Measurements from ENCODE around the gene ACSF2. TPM values are rescaled to one million over a fixed set of nuclear protein-coding genes. Genes with fewer than 3 reads are reported as not detected.

Gene ACSF2
- total and polyA plus RNA-seq, 2 of the 13 experiments (the other 11 are each of a cell fraction or from before 2014, with no cell fraction given) = 87.3 to 109 TPM

- peak overlapping the region; percentile 94; the same call in 1 of the 2 replicates for H3K4me2 ChIP-seq (ENCODE audit: low read depth, low read length)
- 0 out of 3 replicates have a peak, but pooled peaks have one; percentile 2 for ATAC-seq
- H2AFZ ChIP-seq (ENCODE audit: low read length) = no peak overlapping the region
- no TSS peak for BruUV-seq (replicated peaks)
- FAIRE-seq = peak; percentile 4
- peaks cover 55% of the 10 kb centered on the region for H3K4me1 ChIP-seq (ENCODE audit: insufficient read depth, low read length)
- DNase-seq (ENCODE audit: low spot score) = no peak
- ChIA-PET CTCF (ENCODE audit: low intra/inter-chr PET ratio, low total read pairs) (no interaction called here), POLR2A (interaction anchor here (0.8 to 3.2 kb wide), 11 partner anchors 8 to 174 kb away, joined by 3 to 37 read pairs (median 4); partner anchors contain the start of genes EPN3, SPATA20 and XYLT2)
- no peaks in the 10 kb centered on the region for H3K27me3 ChIP-seq (ENCODE audit: control insufficient read depth in 1 of 2, insufficient read depth in 2 of 2, low read length in 2 of 2)
- H3K4me3 ChIP-seq (replicated peaks in 1 of 3; ENCODE audit: insufficient read depth in 1 of 3, low read depth in 2 of 3, low read length in 3 of 3) = peak overlapping the region in 1 of 3 experiments; percentile 40; a peak in 1 of 6 replicates
- H3K9me3 ChIP-seq (ENCODE audit: low read length) = no peaks in the 10 kb centered on the region
- H3K27ac ChIP-seq (ENCODE audit: extremely low read length, insufficient read depth, low read length) = no peak overlapping the region
- H4K20me1 ChIP-seq (ENCODE audit: insufficient read depth, low read length) = no peaks in the 10 kb centered on the region
- no peaks in the 10 kb centered on the region for H3K79me2 ChIP-seq (ENCODE audit: insufficient read depth, low read length)
- intact Hi-C loops (cut with micrococcal nuclease; ENCODE audit: unreplicated experiment) (no loop called here), in situ Hi-C loops (cut with HindIII; ENCODE audit: extremely low pct_ligation_motif_present, low pct_unique_long_range_greater_than_20kb) (no loop called here)
- 66% methylated on average over 7 of the region's 8 CpGs for WGBS (ENCODE audit: low lambda C conversion rate)
- no peaks in the 10 kb centered on the region for H3K36me3 ChIP-seq (replicated peaks in 1 of 2; ENCODE audit: control insufficient read depth in 1 of 2, insufficient read depth in 2 of 2, low read length in 2 of 2)
- H3K9ac ChIP-seq (ENCODE audit: insufficient read depth, low read depth, low read length) = no peak overlapping the region
- TF ChIP-seq NFIC (IDR thresholded peaks at IDR 0.05; ENCODE audit: low read length) = no peak
- no peak for TF ChIP-seq BCL3 (CRISPR knock-in tag; IDR thresholded peaks at IDR 0.05)
- TF ChIP-seq ATM (IDR thresholded peaks at IDR 0.05; ENCODE audit: borderline replicate concordance) = no peak
- no peak for TF ChIP-seq RARG (CRISPR knock-in tag; IDR thresholded peaks at IDR 0.05; ENCODE audit: low read depth)
- no peak for TF ChIP-seq PRDM10 (CRISPR knock-in tag; IDR thresholded peaks at IDR 0.05; ENCODE audit: low read depth)
- TF ChIP-seq ZNF777 (CRISPR knock-in tag; IDR thresholded peaks at IDR 0.05) = 0 out of 2 replicates have a peak, but pooled peaks have one; percentile 18
- TF ChIP-seq SIN3B (IDR thresholded peaks at IDR 0.05; ENCODE audit: low read length) = no peak
- no peak for TF ChIP-seq PHF21A (CRISPR knock-in tag; IDR thresholded peaks at IDR 0.05)
- no peak for TF ChIP-seq IRF2 (CRISPR knock-in tag; IDR thresholded peaks at IDR 0.05)
- TF ChIP-seq ZNF232 (CRISPR knock-in tag; IDR thresholded peaks at IDR 0.05; ENCODE audit: borderline replicate concordance) = no peak
- 0 out of 2 replicates have a peak, but pooled peaks have one; percentile 9 for TF ChIP-seq SALL2 (CRISPR knock-in tag; IDR thresholded peaks at IDR 0.05)
- peak; percentile 74 for TF ChIP-seq PRDM15 (CRISPR knock-in tag; IDR thresholded peaks at IDR 0.05)
- TF ChIP-seq SOX13 (IDR thresholded peaks at IDR 0.05) = no peak
- TF ChIP-seq SOX13 (CRISPR knock-in tag; conservative IDR thresholded peaks at IDR 0.05 in 1 of 2, IDR thresholded peaks at IDR 0.05 in 1 of 2) = no peak
- peak; percentile 27; the same call in 1 of the 2 replicates for TF ChIP-seq CEBPG (CRISPR knock-in tag; IDR thresholded peaks at IDR 0.05)
- no peak for TF ChIP-seq ASH2L (IDR thresholded peaks at IDR 0.05; ENCODE audit: insufficient read length, low read depth, low read length)
These were observed 93.3 kb downstream of the ACSF2 start for GRCh38 chr17:50519141-50519834.

Measured in HepG2 (cell line).